ENCODE results near the gene PTDSS2. TPM values are rescaled to one million over a fixed set of nuclear protein-coding genes. Genes with fewer than 3 reads are reported as not detected.
"Not testable (repeated sequence)": the region's sequence is repeated elsewhere in the genome, so short reads cannot be mapped to it uniquely, and the experiment has no call there.

The PTDSS2 gene
- total RNA-seq, 2 experiments from 2014 or later, result 14.8 to 18.8 TPM

GRCh38 chr11:424766-425165, 25.3 kb upstream of the PTDSS2 start:
- ATAC-seq; H3K4me3 Mint-ChIP-seq; H3K27me3 Mint-ChIP-seq; H3K9me3 Mint-ChIP-seq (ENCODE audit: low read depth); DNase-seq; intact Hi-C loops (cut with DNase I, micrococcal nuclease); POLR2A ChIA-PET; H3K4me1 Mint-ChIP-seq; H3K27ac Mint-ChIP-seq: not testable (repeated sequence)
- CTCF ChIA-PET, result interaction anchor here (1.1 kb wide), 1 partner anchor 25 kb away, joined by 3 read pairs; no protein-coding TSS in a partner anchor
- peaks cover 16% of the 10 kb centered on the region for H3K36me3 Mint-ChIP-seq (ENCODE audit: low read depth)

GRCh38 chr11:425301-425700, 24.8 kb upstream of the PTDSS2 start:
- H3K9me3 Mint-ChIP-seq (ENCODE audit: low read depth), result no peaks in the 10 kb centered on the region
- no peak for ATAC-seq
- peaks cover 16% of the 10 kb centered on the region for H3K36me3 Mint-ChIP-seq (ENCODE audit: low read depth)
- H3K27me3 Mint-ChIP-seq, result no peaks in the 10 kb centered on the region
- H3K27ac Mint-ChIP-seq, result no peak overlapping the region
- H3K4me1 Mint-ChIP-seq, result no peaks in the 10 kb centered on the region
- ChIA-PET POLR2A (no interaction called here), CTCF (interaction anchor here (1.3 kb wide), 1 partner anchor 20 kb away, joined by 3 read pairs; no protein-coding TSS in a partner anchor)
- no peak overlapping the region for H3K4me3 Mint-ChIP-seq
- intact Hi-C loops (cut with DNase I, micrococcal nuclease), result no loop called here
- no peak for DNase-seq

GRCh38 chr11:426851-427250, 23.2 kb upstream of the PTDSS2 start:
- intact Hi-C loops (cut with DNase I, micrococcal nuclease), result no loop called here
- DNase-seq (peak; percentile 1), ATAC-seq (no peak)
- POLR2A ChIA-PET, result no interaction called here
- Mint-ChIP-seq H3K4me1 (no peaks in the 10 kb centered on the region), H3K4me3 (no peak overlapping the region), H3K9me3 (ENCODE audit: low read depth) (no peaks in the 10 kb centered on the region), H3K27me3 (no peaks in the 10 kb centered on the region), H3K27ac (no peak overlapping the region), H3K36me3 (ENCODE audit: low read depth) (peaks cover 16% of the 10 kb centered on the region)
- CTCF ChIA-PET, result interaction anchor here (1.3 kb wide), 1 partner anchor 11 kb away, joined by 5 read pairs; no protein-coding TSS in a partner anchor

DNA sequence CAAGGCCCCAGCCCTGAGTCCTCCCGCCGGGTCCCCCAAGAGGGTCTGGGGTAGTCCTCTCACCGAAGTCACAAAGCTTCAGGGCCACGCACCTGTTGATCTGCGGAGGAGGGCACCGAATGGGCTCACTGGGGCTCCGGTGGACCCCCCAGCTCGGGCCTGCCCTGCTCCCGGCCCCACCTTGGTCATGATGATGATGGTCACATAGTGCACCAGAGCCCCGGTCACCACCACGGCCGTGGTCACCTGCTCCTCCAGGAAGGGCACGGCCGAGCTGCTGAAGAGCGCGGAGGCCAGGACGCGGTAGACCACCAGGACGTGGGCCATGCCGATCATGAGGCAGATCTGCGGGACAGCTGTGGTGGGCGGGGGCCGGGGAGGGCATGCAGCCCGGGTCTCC, 21.8 kb upstream of the PTDSS2 start:
- Mint-ChIP-seq H3K27me3 (no peaks in the 10 kb centered on the region), H3K36me3 (ENCODE audit: low read depth) (peaks cover 16% of the 10 kb centered on the region), H3K27ac (no peak overlapping the region), H3K9me3 (ENCODE audit: low read depth) (no peaks in the 10 kb centered on the region), H3K4me1 (no peaks in the 10 kb centered on the region), H3K4me3 (no peak overlapping the region)
- ChIA-PET POLR2A (no interaction called here), CTCF (no interaction called here)
- ATAC-seq, result no peak
- no peak for DNase-seq
- intact Hi-C loops (cut with DNase I, micrococcal nuclease), result no loop called here

DNA sequence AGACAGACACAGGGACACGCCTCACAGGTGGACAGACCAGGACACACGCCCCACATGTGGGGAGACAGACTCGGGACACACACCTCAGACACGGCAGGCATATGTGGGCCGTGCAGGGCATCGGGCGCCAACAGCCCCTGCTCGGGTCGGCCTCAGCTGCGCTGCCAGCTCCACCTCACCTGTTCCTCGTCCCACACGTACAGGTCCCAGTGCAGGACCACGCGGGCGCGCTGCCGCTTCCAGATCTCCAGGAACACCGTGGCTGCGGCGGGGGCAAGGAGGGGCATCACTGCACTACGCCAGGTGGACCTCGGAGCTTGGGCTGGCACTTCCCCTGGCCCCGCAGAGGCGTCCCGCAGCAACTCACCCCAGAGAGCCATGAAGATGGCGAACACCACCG, 20.7 kb upstream of the PTDSS2 start:
- no peak for ATAC-seq

GRCh38 chr11:429931-430456, 20.1 kb upstream of the PTDSS2 start:
- Mint-ChIP-seq H3K36me3 (ENCODE audit: low read depth) (peaks cover 10% of the 10 kb centered on the region), H3K27me3 (no peaks in the 10 kb centered on the region), H3K4me3 (no peak overlapping the region), H3K27ac (no peak overlapping the region), H3K9me3 (ENCODE audit: low read depth) (no peaks in the 10 kb centered on the region), H3K4me1 (no peaks in the 10 kb centered on the region)
- ATAC-seq (no peak), DNase-seq (no peak)
- intact Hi-C loops (cut with DNase I, micrococcal nuclease), result no loop called here
- ChIA-PET CTCF (no interaction called here), POLR2A (no interaction called here)

More for the DNA sequence above, 20.7 kb upstream of the PTDSS2 start:
- H3K27ac Mint-ChIP-seq, result no peak overlapping the region
- ChIA-PET POLR2A (no interaction called here), CTCF (no interaction called here)
- H3K36me3 Mint-ChIP-seq (ENCODE audit: low read depth), result peaks cover 14% of the 10 kb centered on the region
- DNase-seq, result no peak
- no peak overlapping the region for H3K4me3 Mint-ChIP-seq
- intact Hi-C loops (cut with DNase I, micrococcal nuclease), result no loop called here
- no peaks in the 10 kb centered on the region for H3K4me1 Mint-ChIP-seq
- H3K9me3 Mint-ChIP-seq (ENCODE audit: low read depth), result no peaks in the 10 kb centered on the region
- no peaks in the 10 kb centered on the region for H3K27me3 Mint-ChIP-seq

- no peak for DNase-seq
- H3K27ac Mint-ChIP-seq, result no peak overlapping the region
- no peaks in the 10 kb centered on the region for H3K4me1 Mint-ChIP-seq
- no peaks in the 10 kb centered on the region for H3K9me3 Mint-ChIP-seq (ENCODE audit: low read depth)
- H3K27me3 Mint-ChIP-seq, result no peaks in the 10 kb centered on the region
- intact Hi-C loops (cut with DNase I, micrococcal nuclease), result no loop called here
- H3K36me3 Mint-ChIP-seq (ENCODE audit: low read depth), result peaks cover 3% of the 10 kb centered on the region
- H3K4me3 Mint-ChIP-seq, result no peak overlapping the region
- no peak for ATAC-seq
- POLR2A ChIA-PET, result no interaction called here
- CTCF ChIA-PET, result no interaction called here
Observed at GRCh38 chr11:431921-432320, 18.2 kb upstream of the PTDSS2 start.

- intact Hi-C loops (cut with DNase I, micrococcal nuclease), result no loop called here
- H3K36me3 Mint-ChIP-seq (ENCODE audit: low read depth), result peaks cover 3% of the 10 kb centered on the region
- CTCF ChIA-PET, result no interaction called here
- no peak overlapping the region for H3K4me3 Mint-ChIP-seq
- H3K27ac Mint-ChIP-seq, result no peak overlapping the region
- POLR2A ChIA-PET, result no interaction called here
- H3K9me3 Mint-ChIP-seq (ENCODE audit: low read depth), result no peaks in the 10 kb centered on the region
- no peaks in the 10 kb centered on the region for H3K4me1 Mint-ChIP-seq
- no peak for ATAC-seq
- no peak for DNase-seq
- no peaks in the 10 kb centered on the region for H3K27me3 Mint-ChIP-seq
Observed at GRCh38 chr11:432501-433100, 17.5 kb upstream of the PTDSS2 start.

- Mint-ChIP-seq H3K27me3 (no peaks in the 10 kb centered on the region), H3K4me1 (no peaks in the 10 kb centered on the region), H3K27ac (no peak overlapping the region), H3K36me3 (ENCODE audit: low read depth) (peaks cover 3% of the 10 kb centered on the region), H3K9me3 (ENCODE audit: low read depth) (no peaks in the 10 kb centered on the region), H3K4me3 (no peak overlapping the region)
- DNase-seq (no peak), ATAC-seq (no peak)
- ChIA-PET POLR2A (no interaction called here), CTCF (no interaction called here)
- intact Hi-C loops (cut with DNase I, micrococcal nuclease), result no loop called here
Observed at GRCh38 chr11:433111-433510, 17.0 kb upstream of the PTDSS2 start.

- POLR2A ChIA-PET, result no interaction called here
- H3K9me3 Mint-ChIP-seq (ENCODE audit: low read depth), result no peaks in the 10 kb centered on the region
- CTCF ChIA-PET, result no interaction called here
- DNase-seq (no peak), ATAC-seq (no peak)
- H3K4me3 Mint-ChIP-seq, result no peak overlapping the region
- H3K27ac Mint-ChIP-seq, result no peak overlapping the region
- H3K36me3 Mint-ChIP-seq (ENCODE audit: low read depth), result peaks cover 3% of the 10 kb centered on the region
- H3K4me1 Mint-ChIP-seq, result no peaks in the 10 kb centered on the region
- intact Hi-C loops (cut with DNase I, micrococcal nuclease), result no loop called here
- no peaks in the 10 kb centered on the region for H3K27me3 Mint-ChIP-seq
Observed at GRCh38 chr11:433641-434040, 16.4 kb upstream of the PTDSS2 start.

DNA sequence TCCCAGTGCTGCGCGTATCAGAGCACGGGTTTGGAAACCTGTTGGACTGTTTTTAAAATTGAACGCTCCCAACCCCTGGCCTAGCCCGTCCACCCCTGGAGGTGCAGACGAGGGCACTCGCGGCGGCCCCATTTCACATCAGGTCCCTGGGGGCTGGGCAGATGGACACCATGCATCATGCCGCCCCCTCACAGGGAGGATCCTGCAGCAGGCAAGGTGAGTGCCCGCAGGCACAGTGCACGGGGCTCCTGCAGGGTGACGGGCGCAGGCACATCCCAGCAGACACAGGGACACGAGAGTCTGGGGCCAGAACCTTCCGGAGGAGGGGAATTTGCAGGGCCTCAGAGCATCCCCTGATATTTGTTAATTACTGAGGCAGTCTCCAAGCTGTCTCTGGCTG, 15.6 kb upstream of the PTDSS2 start:
- ATAC-seq, result no peak
- DNase-seq, result no peak
- H3K27ac Mint-ChIP-seq, result no peak overlapping the region
- no peaks in the 10 kb centered on the region for H3K27me3 Mint-ChIP-seq
- no peaks in the 10 kb centered on the region for H3K36me3 Mint-ChIP-seq (ENCODE audit: low read depth)
- POLR2A ChIA-PET, result no interaction called here
- intact Hi-C loops (cut with DNase I, micrococcal nuclease), result no loop called here
- CTCF ChIA-PET, result no interaction called here
- no peak overlapping the region for H3K4me3 Mint-ChIP-seq
- H3K4me1 Mint-ChIP-seq, result no peaks in the 10 kb centered on the region
- no peaks in the 10 kb centered on the region for H3K9me3 Mint-ChIP-seq (ENCODE audit: low read depth)

DNA sequence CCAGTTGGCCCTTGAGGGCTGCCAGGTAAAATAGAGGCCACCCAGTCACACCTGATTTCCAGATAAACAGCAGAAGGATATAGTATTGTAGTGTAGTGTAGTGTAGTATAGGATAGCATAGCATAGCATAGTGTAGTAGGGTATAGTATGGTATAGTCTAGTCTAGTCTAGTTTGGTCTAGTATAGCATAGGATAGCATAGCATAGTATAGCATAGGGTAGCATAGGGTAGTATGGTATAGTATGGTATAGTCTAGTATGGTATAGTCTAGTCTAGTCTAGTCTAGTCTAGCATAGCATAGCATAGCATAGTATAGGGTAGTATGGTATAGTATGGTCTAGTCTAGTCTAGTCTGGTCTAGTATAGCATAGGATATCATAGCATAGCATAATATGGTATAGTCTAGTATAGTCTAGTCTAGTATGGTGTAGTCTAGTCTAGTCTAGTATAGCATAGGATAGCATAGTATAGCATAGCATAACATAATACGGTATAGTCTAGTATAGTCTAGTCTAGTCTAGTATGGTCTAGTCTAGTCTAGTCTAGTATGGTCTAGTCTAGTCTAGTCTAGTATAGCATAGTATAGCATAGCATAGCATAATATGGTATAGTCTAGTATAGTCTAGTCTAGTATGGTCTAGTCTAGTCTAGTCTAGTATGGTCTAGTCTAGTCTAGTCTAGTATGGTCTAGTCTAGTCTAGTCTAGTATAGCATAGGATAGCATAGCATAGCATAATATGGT, 14.9 kb upstream of the PTDSS2 start:
- H3K27ac Mint-ChIP-seq; CTCF ChIA-PET; H3K27me3 Mint-ChIP-seq; H3K9me3 Mint-ChIP-seq (ENCODE audit: low read depth); intact Hi-C loops (cut with DNase I, micrococcal nuclease); H3K4me3 Mint-ChIP-seq; H3K36me3 Mint-ChIP-seq (ENCODE audit: low read depth); DNase-seq; POLR2A ChIA-PET; H3K4me1 Mint-ChIP-seq: not testable (repeated sequence)
- ATAC-seq, result peak; percentile 13

All from activated CD4-positive, alpha-beta T cell treated with anti-CD3 and anti-CD28 coated beads for 36 hours (primary cell).